SIG-M5 treated with dmso at 0.1 percent for 504 hours (cell line): Measurements from ENCODE around the gene SORT1.
"Not testable (repeated sequence)": the region's sequence is repeated elsewhere in the genome, so short reads cannot be mapped to it uniquely, and the experiment has no call there.

Experiments used
- DNase-seq: peaks from one replicate; lab custom pipeline; 2025; ENCODE audit not compliant: unreplicated experiment; lab: John Stamatoyannopoulos, UW

The SORT1 gene

DNA sequence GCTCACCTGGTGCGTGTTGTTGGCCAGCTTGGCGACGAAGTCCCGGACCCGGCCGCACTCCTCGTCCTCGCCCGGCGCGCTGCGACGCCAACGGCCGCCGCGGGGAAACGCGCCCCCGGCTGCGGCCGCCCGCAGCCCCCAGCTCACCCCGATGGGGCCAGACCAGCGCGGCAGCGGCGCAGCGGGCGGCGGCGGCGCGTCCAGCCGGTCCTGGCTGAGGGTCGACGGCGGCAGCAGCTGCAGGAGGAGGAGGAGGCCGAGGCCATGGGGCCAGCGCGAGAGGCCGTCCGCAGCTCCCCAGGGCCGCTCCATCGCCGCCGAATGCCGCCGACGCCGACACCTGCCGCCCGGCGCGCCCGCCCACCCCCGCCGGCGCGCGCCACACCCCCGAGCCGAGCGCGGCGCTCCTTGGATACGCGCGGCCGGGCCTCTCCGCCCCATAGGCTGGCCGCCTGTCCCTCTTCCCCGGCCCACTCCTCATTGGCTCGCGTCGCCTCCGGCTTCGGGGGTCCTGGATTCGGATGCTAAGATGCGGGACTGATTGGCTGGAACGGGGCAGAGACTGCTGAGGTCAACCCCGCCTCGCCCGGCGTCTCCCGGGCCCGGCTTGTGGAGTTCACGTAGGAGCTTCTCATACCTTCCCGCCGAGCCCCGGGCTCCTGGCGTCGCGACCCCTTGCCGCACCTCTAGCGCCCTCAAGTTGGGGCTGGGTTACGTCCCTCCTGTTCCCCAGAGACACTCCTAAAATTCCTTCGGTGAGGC lies at the start of gene SORT1:
Gene SORT1 (minus strand): TSS at position 338 of the 762 bp plus-strand sequence. CDS start 26 bp downstream, at position 312.
- peak; percentile 84 for DNase-seq

DNA sequence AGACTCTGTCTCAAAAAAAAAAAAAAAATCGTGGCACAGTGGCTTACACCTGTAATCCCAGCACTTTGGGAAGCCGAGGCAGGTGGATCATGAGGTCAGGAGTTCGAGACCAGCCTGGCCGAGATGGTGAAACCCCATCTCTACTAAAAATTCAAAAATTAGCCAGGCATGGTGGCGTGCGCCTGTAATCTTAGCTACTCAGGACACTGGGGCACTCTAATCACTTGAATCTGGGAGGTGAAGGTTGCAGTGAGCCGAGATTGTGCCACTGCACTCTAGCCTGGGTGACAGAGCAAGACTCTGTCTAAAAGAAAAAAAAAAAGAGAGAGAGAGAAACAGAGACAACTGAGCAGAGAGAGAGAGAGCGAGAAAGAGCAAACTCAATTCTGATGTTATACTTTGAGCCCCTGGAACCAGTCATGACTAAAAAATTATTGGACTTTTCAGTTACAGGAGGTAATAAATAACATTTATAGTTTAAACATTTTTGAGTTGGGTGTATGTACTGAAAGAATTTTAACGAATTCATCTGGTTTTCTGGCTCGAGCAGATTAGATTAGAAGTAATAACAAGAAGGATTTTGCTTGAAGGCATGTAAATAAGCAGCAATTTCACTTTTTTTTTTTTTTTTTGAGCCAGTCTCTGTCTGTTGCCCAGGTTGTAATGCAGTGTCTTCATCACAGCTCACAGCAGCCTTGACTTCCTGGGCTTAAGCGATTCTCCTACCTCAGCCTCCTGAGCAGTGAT lies 48.4 kb upstream of the SORT1 start:
- not testable (repeated sequence) for DNase-seq

DNA sequence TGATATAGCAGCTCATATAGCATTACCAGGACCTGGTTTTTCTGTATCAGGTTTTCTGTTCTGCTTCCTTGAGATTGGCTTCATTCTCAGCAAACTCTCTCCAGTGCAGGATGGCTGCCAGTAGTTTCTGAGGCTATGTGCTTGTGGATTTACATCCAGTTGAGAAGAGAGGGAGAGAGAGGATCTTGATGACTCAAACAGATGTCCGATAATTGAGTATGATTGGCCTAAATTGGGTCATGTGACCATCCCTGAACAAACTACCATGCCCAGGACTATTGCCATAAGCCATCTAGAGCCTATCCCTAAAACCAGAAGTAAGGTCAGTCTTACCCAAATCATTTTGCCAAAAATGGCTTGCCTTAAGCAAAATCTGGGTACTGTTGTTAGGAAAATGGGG lies 46.6 kb upstream of the SORT1 start:
- DNase-seq: no peak

DNA sequence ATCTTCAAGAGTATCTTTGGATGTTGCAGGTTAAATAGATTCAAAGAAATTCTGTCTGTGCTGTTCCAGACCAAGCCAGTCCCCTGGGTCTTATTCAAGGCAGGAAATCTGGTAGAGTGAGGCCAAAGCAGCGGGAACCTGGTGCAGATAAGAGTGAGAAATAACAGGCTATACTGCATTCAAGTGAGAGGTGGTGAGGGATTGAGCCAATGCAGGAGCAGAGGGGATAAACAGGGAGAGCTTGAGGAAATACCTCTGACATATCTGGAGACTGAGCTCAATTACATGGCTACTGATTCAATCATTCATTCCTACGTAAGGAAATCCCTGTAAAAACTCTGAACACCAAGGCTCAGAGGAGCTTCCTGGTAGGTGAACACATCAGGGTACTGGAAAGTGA lies 45.8 kb upstream of the SORT1 start:
- DNase-seq: no peak

DNA sequence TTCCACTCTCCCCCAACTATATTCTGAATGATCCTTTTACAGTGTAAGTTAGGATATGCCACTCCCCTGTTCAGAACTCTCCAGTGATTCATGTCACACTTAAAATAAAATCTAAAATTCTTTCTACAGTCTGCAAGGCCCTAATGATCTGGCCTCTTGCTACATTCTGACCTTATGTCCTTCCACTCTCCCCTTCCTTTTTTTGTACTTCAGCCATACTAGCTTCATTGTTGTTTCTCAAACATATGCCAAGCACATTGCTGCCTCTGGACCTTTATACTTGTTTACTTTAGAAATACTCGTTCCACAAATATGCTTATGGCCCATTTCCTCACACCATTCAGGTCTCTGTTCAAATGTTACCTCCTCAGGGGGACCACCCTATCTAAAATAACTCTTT lies 43.4 kb upstream of the SORT1 start:
- no peak for DNase-seq

DNA sequence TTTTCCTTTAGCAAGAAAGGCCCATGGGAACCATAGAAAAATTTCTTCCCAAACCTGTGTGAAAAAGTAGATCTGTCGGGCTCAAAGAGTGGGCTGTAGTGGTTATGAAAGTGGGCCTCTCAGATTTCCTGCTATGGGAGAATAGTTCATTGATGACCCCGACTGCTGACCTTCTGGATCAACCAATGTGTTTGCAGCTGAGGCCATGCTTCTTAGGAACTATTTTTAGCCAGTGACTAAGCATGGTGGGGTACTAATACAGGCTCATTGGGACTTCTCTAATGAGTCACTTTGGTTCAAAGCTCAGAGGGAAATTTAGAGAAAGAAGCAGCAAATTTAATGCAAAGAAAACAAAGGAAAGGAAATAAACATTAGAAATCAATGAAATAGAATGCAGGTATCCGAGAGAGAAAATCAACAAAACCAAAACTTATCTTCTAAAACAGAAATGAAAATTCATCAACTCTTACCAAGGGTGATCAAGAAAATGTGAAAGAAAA lies 41.1 kb upstream of the SORT1 start:
- no peak for DNase-seq

DNA sequence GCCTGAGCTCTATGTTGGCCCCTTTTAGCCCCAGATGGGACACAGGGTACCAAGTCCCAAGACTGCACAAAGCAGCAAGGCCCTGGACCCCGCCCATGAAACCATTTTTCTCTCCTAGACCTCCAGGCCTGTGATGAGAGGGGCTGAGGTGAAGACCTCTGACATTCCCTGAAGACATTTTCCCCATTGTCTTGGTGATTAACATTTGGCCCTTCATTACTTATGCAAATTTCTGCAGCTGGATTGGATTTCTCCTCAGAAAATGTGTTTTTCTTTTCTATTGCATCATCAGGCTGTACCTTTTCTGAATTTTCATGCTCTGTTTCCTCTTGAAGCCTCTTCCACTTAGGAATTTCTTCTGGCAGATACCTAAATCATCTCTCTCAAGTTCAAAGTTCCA lies 36.8 kb upstream of the SORT1 start:
- DNase-seq: no peak

DNA sequence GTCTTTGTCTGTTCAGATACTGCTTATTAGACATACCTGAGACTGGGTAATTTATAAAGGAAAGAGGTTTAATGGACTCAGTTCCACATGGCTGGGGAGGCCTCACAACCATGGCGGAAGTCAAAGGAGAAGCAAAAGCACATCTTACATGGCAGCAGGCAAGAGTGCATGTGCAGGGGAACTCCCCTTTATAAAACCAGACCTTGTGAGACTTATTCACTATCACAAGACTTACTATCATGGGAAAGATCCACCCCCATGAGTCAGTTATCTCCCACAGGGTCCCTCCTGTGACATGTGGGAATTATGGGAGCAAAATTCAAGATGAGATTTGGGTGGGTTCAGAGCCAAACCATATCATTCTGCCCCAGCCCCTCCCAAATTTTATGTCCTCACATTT lies 35.6 kb upstream of the SORT1 start:
- DNase-seq: no peak

DNA sequence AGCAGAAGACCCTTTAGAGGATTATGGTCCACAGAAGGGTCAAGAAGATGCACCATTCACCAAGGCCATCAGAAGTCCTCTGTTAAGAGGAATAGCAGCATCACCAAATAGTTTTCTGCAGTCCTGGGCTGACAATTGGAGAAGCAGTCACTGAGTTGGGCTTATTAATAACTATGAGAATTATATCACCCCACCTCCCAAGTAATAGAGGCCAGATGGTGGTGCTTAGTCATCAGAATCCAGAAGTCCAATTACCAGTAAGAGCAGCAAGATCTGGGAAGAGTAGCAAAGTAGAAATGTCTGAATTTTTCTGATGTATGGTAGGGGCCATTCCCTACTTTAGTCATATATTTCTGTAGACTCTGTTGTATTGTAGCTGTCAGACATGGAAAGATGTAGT lies 34.6 kb upstream of the SORT1 start:
- no peak for DNase-seq

DNA sequence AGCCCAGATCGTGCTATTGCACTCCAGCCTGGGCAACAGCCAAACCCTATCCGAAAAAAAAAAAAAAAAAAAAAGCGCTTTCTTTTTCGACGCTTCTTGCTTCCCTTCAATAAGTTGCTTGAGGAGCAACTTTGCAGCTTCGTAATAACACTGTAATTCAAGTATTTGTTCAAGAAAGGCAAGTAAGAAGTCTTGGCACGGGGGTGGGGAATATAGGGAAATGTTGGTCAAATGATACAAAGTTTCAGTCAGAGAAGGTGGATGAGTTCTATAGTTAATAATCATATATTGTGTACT lies 29.4 kb upstream of the SORT1 start:
- DNase-seq: no peak

DNA sequence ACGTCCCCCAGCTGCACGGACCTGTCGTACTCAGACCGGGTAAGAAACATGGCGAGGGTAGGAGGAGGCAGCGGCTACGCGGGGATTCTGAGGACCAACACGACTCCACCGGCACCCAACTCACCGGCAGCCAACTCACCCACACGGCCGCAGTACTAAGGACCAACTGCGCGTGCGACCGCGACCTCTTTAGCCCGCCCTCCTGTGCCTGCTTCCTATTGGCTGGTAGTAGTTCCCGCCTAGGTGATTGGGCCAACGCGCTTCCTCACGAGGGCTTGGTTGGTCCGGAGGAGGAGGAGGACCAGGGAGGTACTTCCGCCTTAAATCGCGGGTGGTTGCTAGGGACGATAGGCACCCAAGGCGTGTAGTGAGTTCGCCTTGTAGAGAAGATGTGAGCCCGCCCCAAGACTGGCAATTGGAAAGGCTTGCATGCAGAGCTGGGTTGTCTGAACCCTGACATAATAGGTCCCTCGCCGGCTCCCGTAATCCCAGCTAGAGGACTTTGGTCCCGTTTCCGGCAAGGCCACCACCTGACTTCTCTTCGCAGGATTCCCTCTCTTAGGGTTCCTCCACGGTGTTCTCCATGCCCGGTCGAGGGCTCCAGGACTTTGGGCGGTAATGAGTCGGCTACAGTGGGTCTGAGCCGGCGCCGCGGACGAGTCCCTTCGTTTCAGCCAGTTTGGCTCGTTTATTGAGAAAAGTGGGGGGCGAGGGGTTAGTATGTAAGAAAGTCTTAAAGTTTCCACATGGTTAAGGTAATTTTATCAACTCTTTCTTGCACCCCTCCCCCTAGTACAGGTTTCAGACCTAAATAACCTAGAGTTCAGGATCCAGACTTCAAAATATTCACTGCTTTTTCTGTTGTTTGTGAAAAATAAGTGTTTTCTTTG lies 28.8 kb upstream of the SORT1 start, which contains the start of gene PSMA5:
Gene PSMA5 (minus strand): TSS at position 168 of the 890 bp plus-strand sequence. CDS start 118 bp downstream, at position 50.
- peak; percentile 100 for DNase-seq

DNA sequence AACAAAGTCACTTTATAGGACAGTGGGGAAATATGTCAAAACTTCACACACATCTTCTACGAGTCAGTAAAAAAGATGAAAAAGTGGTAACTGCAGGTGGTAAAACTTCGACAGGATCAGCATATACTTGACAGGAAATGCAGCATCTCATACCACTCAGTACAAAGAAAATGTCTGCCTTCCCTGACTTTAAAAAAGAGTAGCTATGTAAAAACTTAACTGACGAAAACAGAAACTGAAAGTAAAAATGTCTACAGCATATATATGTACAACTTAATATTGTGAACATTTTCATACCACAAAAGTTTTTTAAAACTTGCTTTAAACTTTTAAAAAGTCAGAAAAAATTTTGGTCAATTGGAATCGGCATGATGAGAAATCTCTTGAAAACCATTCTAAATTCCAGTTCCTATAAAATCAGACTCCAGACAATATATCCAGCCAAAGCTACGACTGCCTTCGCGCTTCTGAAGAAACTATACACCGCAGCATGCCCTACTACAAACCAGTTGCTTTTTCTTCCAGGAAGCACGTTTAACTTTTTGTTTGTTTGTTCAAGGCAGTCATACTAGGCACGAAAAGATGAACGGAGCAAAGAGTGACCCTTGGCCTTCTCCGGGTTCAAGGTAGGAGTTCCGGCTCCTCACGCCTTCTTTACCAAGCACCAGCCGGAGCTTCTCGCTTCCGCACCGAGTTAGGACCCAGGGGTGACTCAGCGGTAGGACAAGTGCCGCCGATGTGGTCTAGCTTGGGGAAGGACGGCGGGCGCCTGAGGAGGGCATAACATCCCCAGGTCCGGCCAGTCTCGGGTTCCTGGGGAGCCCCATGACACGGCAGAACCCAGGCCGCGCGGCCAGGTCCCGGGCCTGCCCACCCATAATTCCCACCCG lies 27.9 kb upstream of the SORT1 start:
- peak; percentile 60 for DNase-seq

DNA sequence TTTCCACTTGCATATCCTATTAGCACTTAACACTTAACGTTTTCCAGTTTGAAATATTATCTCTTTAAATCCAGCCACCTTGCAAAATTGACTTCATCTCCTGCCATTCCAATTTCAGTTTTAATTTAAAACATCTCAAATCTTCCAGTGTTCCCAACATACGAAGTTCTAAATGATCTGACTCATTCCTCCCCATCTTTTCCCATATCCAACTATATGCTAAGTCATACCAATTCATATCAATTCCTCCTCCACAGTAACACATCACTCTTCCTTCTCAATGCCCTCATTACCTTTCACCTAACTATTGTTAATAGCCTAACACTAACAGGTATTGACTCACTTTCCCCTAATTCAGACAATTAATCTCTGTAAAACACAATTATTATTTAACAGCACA lies 25.8 kb upstream of the SORT1 start:
- no peak for DNase-seq

DNA sequence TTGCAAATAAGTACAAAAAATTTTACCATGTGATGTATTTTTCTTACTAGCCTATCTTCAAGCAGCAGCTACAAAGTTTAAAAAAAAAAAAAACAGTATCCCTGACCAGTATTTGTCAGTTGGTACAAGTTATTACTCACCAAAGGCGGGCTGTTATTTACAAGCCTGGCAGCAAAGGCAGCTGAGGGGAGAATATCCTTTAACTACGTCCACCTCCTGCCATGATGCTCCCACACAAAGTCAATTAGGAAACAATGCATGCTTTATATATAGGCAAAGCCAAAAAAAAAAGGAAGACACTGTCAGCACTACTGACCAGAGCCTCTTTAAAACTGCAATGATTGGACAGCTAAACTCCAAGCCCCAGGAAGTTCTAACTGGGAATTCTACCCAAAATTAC lies 14.8 kb upstream of the SORT1 start:
- no peak for DNase-seq

DNA sequence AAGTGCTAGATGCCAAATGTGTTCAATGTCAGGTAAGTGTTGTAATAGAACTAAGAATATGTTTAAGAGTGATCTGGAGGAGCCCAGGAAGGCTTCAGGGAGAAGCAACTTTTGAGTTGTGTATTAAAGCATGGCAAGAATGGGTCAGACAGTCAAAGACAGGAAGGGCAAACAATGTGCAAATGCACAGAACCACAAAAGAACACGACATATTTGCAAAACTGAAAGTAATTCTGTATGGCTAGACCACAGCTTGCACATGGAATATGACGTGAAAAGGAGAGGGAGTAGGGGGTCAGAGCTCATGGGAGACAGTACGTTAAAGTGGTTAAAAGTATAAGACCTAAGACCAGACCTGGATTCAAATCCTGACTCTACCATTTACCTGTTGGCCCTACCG lies 7.1 kb upstream of the SORT1 start:
- DNase-seq: no peak

DNA sequence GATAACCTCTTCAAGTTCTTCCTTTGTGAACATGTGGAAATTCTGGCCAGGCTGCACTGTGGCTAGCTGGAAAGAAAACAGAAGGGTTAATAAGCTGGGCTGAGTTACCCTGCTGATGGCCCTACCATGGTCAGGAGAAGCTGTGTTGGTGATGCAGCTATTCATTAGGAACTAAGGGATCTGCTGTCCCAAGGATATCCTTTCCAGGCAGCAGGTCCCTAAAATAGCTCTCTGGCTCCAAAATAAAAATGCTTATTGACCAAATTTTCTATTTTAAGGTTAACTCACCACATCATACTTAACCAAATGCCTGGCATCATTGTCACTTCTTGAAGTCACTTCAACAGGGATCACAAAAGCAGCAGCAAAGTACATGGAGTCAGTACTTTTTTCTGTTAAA lies 4.3 kb upstream of the SORT1 start:
- DNase-seq: no peak

DNA sequence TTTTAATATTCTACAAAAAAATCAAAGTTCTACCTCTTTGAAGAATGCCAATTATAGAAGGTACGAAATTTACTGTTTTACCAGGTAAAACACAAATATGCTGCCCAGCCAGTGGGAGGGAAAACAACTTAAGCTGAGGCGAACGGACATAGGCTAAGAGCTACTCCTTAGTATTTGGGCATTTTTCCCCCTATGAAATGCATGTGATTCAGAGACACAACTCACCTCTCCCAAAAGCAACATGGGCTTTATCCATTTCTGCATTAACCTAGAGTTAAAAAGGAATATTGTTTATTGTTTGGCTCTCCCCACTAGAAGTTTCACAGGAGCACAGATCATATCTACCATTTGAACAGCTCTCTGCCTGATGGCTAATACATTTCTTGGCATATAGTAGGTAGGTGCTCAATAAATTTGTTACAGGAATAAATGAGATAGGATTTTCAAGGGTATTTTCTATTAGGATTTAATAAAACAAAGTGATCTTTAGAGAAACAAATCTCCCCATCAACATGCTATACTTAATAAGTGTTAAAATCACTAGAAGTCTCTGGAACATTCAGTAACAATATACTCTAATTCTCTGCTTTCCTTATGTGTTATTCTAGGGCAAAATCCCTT lies 2.4 kb upstream of the SORT1 start:
- DNase-seq: no peak

DNA sequence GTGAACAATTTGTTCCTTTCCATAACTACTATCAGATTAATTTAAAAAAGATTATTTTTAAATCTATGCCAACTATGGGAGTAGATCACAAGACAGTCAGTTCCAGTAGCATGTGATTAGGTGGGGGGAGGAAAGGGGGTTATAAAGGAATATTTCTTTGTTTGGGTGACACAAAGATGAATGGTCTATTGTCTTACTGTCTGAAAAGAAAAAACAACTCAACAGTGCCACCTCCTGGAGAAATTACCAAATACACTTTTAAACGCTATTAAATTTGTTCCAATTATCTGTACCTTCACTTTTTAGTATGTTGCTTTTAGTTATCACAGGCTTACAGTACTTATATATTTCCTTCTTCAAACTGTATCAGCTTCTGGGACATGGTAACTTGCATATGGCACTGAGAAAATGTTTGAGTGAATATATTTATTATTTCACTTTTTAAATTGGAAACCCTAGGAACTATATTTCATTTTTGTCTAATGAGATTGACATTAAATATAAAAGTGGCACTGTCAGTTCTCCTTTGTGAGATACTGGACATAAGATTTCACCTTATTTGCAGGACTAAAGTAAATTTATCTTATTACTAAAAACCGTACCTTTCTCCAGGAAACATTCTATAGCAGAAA lies 1.7 kb upstream of the SORT1 start:
- DNase-seq: peak; percentile 70
